Suprapubic skin (tissue), 4 donors: ENCODE measurements around the gene SKA2.

Experiments used
- EP300 ChIP-seq: sonication (generic); formaldehyde crosslinking; IDR thresholded peaks from one replicate; pipeline ENCODE4 v1.6.1; 2017; ENCODE audit warnings: antibody characterized with exemption
- POLR2A ChIP-seq, 2 donors: fragments of 450-650 bp; IDR thresholded peaks; one replicate each; pipeline ENCODE4 v1.6.1; 2017; ENCODE audit warnings: antibody characterized with exemption in 2 of 2, mild to moderate bottlenecking in 2 of 2, moderate library complexity in 2 of 2
- POLR2AphosphoS5 ChIP-seq, 3 donors: sonication (generic); formaldehyde crosslinking; IDR thresholded peaks; one replicate each; pipeline ENCODE4 v1.6.1; 2017; ENCODE audit warnings: antibody characterized with exemption in 3 of 3
- TF ChIP-seq, protein P1 (sequence below), 2 donors: fragments of 200-600 bp in 1 of 2; fragments of 450-650 bp in 1 of 2; sonication (generic) in 1 of 2; IDR thresholded peaks; one replicate each; pipeline ENCODE4 v1.5.1; 2016 to 2019; ENCODE audit warnings: antibody characterized with exemption in 2 of 2, mild to moderate bottlenecking in 1 of 2, moderate library complexity in 1 of 2

DNA sequence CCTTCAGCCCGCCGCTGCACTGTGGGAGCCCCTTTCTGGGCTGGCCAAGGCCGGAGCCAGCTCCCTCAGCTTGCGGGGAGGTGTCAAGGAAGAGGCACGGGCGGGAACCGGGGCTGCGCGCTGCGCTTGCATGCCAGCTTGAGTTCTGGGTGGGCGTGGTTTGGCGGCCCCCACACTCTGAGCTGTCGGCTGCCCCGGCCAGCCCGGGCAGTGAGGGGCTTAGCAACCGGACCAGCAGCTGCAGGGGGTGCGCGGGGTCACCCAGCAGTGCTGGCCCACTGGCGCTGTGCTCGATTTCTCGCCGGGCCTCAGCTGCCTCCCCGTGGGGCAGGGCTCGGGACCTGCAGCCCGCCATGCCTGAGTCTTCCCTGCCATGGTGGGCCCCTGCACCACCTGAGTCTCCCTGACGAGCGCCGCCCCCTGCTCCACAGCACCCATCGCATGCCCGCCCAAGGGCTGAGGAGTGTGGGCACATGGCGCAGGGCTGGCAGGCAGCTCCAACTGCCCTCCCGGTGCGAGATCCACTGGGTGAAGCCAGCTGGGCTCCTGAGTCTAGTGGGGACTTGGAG is 17.5 kb upstream of the SKA2 start:
- TF ChIP-seq, protein P1, sequence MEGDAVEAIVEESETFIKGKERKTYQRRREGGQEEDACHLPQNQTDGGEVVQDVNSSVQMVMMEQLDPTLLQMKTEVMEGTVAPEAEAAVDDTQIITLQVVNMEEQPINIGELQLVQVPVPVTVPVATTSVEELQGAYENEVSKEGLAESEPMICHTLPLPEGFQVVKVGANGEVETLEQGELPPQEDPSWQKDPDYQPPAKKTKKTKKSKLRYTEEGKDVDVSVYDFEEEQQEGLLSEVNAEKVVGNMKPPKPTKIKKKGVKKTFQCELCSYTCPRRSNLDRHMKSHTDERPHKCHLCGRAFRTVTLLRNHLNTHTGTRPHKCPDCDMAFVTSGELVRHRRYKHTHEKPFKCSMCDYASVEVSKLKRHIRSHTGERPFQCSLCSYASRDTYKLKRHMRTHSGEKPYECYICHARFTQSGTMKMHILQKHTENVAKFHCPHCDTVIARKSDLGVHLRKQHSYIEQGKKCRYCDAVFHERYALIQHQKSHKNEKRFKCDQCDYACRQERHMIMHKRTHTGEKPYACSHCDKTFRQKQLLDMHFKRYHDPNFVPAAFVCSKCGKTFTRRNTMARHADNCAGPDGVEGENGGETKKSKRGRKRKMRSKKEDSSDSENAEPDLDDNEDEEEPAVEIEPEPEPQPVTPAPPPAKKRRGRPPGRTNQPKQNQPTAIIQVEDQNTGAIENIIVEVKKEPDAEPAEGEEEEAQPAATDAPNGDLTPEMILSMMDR (IDR thresholded peaks at IDR 0.05): no peak
- TF ChIP-seq POLR2A (IDR thresholded peaks at IDR 0.05) (no peak), POLR2AphosphoS5 (IDR thresholded peaks at IDR 0.05) (no peak), EP300 (no peak)
